Epithelial cell of proximal tubule (primary cell): Measurements from ENCODE around the gene PLEKHO2. TPM values are rescaled to one million over a fixed set of nuclear protein-coding genes. Genes with fewer than 3 reads are reported as not detected.

Source experiments
- DNase-seq: peaks from one replicate; pipeline ENCODE4 v3.0.0-alpha.2; 2011; ENCODE audit warnings: low read depth
- H3K4me3 ChIP-seq: 2 replicates; pipeline ENCODE4 v1.5.1; 2011; ENCODE audit warnings: low read depth, mild to moderate bottlenecking, low read length
- total RNA-seq: library from RNA; depleted of rRNA; stranded (reverse); fragments of >200 nt; gene quantifications from 2 replicates; pipeline ENCODE4 v1.2.3, GENCODE V29; 2015
- TF ChIP-seq, protein P1 (sequence below): conservative IDR thresholded peaks from 2 replicates; pipeline ENCODE4 v1.5.1; 2012; ENCODE audit warnings: low read depth, mild to moderate bottlenecking, low read length

PLEKHO2 gene
- total RNA-seq, 1 donor from 2014 or later = 3.9 TPM

DNA sequence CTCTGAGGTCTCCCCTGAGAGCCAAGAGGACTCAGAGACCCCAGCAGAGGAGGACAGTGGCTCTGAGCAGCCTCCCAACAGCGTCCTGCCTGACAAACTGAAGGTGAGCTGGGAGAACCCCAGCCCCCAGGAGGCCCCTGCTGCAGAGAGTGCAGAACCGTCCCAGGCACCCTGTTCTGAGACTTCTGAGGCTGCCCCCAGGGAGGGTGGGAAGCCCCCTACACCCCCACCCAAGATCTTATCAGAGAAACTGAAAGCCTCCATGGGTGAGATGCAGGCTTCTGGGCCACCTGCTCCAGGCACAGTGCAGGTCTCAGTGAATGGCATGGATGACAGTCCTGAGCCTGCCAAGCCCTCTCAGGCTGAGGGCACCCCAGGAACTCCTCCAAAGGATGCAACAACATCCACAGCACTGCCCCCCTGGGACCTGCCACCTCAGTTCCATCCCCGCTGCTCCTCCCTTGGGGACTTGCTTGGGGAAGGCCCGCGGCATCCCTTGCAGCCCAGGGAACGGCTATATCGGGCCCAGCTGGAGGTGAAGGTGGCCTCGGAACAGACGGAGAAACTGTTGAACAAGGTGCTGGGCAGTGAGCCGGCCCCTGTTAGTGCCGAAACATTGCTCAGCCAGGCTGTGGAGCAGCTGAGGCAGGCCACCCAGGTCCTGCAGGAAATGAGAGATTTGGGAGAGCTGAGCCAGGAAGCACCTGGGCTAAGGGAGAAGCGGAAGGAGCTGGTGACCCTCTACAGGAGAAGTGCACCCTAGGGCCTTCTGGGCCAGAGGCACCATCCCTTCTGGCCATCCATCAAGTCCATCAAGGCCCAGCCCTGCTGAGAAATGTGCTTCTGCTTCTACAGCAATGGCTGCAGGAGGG, 23.6 kb downstream of the PLEKHO2 start:
- no peak overlapping the region for H3K4me3 ChIP-seq
- TF ChIP-seq, protein P1, sequence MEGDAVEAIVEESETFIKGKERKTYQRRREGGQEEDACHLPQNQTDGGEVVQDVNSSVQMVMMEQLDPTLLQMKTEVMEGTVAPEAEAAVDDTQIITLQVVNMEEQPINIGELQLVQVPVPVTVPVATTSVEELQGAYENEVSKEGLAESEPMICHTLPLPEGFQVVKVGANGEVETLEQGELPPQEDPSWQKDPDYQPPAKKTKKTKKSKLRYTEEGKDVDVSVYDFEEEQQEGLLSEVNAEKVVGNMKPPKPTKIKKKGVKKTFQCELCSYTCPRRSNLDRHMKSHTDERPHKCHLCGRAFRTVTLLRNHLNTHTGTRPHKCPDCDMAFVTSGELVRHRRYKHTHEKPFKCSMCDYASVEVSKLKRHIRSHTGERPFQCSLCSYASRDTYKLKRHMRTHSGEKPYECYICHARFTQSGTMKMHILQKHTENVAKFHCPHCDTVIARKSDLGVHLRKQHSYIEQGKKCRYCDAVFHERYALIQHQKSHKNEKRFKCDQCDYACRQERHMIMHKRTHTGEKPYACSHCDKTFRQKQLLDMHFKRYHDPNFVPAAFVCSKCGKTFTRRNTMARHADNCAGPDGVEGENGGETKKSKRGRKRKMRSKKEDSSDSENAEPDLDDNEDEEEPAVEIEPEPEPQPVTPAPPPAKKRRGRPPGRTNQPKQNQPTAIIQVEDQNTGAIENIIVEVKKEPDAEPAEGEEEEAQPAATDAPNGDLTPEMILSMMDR = no peak

DNA sequence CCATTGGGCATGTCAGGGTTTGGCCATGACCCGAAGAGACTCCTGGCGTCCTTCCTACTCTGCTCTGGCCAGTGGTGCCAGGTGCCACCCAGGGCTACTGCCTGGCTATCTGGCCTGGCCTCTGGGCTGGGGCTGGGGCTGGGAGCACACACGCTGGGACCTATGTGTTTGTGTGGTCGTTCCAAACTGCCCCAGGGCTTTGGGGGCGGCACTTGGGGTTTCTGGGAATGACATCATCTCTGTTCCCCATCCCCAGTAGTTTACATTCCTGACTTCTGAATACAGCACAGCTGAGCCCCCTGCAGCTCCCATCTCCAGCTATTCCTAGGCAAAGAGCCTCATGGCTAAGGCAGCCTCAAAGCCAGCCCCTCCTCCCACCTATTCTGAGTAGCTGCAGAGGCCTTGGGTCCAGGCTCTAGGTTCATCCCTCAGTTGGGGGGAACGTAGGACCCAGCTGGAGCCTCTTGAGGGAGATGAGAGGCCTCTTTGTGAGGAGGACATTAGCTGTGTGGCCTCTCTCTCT, 24.3 kb downstream of the PLEKHO2 start:
- no peak for DNase-seq
- H3K4me3 ChIP-seq = no peak overlapping the region
- TF ChIP-seq, protein P1 = no peak

More for the DNA sequence above, 23.6 kb downstream of the PLEKHO2 start:
- DNase-seq = no peak

DNA sequence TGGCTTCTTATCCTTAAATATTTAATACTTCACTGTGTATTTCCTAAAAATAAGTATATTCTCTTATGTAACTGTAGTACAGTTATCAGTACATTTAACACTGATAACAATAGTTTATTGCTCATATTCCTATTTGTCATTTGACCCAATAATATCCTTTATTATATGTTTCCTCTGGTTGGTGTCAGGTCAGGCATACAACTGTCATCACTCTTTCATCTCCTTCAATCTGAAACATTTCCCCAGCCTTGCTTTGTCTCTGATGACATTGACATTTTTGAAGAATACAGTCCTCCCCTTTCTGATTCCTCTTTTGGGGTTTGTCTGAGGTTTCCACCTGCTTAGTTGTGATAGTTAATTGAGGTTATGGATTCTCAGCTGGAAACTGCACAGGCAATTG, 27.8 kb downstream of the PLEKHO2 start:
- DNase-seq = no peak
- TF ChIP-seq, protein P1 = no peak
- H3K4me3 ChIP-seq = no peak overlapping the region

DNA sequence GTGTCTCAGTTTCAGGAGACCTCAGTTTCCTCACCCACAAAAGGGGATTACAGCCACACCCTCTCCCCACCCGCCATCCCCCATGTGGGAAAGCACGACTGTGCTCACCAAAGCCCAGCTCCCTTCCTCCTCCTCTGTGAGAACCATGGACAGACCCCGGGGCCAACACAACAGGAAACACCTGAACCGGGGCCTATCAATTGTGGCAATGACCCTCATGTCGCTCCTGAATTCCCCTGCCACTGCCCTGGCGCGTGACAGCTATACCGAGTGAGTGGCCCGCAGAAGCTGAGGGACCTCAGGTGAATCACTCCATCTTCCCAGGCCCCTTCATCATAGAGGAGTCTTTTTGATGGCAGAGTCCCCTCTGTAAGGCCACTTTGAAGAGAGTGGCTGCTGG, 28.6 kb downstream of the PLEKHO2 start:
- TF ChIP-seq, protein P1 = no peak
- H3K4me3 ChIP-seq = no peak overlapping the region
- DNase-seq = no peak

DNA sequence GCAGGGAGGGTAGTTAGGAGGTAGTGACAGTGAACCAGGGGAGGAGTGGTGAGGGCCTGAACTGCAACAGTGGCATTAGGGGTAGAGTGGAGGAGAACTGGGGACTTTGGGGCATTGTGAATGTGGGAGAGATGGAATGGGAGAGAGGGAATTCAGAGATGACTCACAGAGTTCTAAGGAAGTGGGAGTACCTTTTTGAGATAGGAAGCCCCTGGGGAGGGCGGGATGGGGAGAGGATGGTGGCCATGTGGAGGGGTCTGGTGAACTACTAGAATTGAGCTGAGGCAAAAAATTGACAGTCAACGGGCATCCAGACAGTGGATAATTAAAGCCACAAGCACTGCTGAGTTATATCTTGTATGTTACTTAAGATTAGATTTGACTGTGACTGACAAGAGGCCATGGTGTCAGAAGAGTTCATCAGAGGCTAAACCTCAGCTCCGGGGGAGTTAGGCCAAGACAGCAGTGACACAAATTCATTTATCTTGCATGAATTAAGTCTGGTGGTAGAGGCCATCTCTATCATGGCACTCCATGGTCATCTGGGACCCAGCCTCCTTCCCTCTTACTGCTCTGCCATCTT, 34.0 kb downstream of the PLEKHO2 start:
- TF ChIP-seq, protein P1 = no peak
- DNase-seq = no peak
- no peak overlapping the region for H3K4me3 ChIP-seq

DNA sequence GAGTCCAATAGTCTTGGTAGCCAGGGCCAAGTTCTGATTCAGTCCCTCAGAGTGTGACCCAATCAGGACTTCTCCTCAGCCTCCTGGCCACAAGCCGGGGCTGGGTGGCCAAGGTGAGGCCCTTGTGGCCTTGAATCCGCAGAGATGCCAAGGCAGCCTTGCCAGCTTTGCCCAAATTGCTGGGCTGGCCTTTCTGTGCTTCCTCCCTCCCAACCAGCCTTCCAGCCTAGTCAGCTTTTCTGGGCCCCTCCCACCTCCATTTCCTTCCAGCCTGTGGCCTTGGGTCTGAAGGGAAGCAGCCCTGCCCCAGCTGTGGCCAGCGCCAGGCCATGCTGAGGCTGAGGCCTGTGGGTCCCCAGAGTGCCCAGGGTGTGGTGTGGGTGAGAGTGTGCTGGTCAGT, 35.7 kb downstream of the PLEKHO2 start:
- no peak overlapping the region for H3K4me3 ChIP-seq
- TF ChIP-seq, protein P1 = no peak
- DNase-seq = no peak
